ENCODE measurements around the gene MXRA7.
A peak's percentile ranks its signal among the peaks of the same experiment; 100 is the strongest.
"Not testable (repeated sequence)": the region's sequence is repeated elsewhere in the genome, so short reads cannot be mapped to it uniquely, and the experiment has no call there.

The MXRA7 gene

DNA sequence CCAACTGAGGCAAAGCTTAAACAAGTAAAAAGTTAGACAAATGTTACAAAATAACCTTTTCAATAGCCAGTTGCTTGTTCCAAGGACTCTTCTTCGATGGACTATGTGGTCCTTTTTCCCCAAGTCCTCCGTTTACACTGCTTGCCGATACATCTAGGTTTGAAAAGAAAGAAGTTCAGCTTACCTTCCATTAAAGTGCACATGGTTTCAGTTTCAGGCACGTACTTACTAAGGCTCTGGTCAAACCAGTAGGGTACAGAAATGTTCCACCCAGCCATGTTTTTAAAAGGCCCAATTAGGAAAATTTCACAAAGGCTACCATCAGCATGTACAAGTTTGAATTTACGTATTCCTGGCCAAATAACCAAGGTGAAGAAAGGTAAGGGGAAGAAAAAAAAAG, 24.2 kb upstream of the MXRA7 start:
- peak; percentile 25 for DNase-seq

DNA sequence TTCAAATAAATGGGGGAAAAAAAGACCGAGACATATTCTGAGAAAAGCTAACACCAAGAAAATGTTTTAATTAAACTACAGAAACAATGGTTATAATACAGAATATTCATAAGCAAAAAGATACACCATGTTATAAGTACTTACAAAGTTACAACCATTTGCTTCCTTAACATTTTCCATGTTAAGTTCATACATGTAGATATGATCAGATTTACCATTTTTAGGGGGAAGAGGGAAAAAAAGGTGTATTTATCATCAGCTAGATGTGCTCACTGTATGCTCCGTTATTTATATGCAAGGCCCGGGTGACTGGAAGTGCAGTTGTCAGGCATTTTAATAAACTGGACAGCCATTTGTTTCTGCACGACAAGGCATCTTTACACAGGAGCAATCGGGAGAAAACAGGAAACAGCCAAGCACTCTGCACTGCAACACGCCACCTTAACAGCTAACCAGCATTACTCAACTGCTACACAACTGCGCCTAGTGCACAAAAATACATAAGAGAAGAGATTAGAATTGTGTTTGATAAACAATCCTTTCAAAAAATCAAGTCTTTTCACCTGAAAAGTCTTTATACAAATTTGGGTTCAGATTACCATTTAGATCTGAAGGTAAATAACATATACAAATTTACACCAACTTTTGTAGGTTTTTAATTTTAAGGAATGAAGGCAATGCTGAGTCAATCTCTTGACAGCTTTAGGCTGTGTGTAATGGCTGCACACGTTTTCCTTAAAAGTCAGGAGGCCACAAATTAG, 23.5 kb upstream of the MXRA7 start:
- DNase-seq, result peak; percentile 25

- no peak for DNase-seq
Measured at GRCh38 chr17:76733618-76733957, 22.8 kb upstream of the MXRA7 start.

- DNase-seq, result no peak
Measured at GRCh38 chr17:76732734-76733617, 22.2 kb upstream of the MXRA7 start.

GRCh38 chr17:76731800-76732733, 21.3 kb upstream of the MXRA7 start:
- not testable (repeated sequence) for DNase-seq

DNA sequence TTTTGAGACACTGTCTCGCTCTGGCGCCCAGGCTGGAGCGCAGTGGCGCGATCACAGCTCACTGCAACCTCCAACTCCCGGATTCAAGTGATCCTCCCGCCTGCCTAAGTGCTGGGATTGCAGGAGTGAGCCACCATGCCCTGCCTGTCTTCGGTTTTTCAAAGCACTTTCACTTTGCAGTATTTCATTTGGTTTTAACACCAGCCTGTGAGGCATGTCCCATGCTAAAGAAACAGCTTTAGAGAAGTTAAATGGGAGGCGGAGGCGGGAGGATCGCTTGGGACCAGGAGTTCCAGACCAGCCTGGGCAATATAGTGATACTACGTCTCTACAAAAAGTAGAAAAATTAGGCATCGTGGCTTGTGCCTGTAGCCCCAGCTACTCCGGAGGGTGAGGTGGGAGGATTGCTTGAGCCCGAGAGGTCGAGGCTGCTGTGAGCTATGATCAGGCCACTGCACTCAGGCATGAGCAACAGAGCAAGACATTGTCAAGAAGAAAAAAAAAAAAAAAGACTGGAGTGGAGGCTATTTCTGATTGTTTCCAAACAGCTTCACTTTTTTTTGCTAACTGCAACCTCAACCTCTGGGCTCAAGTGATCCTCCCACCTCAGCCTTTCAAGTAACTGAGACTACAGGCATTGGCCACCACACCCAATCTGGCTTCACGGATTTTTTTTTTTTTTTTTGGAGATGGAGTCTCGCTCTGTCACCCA, 17.1 kb upstream of the MXRA7 start:
- DNase-seq, result no peak

DNA sequence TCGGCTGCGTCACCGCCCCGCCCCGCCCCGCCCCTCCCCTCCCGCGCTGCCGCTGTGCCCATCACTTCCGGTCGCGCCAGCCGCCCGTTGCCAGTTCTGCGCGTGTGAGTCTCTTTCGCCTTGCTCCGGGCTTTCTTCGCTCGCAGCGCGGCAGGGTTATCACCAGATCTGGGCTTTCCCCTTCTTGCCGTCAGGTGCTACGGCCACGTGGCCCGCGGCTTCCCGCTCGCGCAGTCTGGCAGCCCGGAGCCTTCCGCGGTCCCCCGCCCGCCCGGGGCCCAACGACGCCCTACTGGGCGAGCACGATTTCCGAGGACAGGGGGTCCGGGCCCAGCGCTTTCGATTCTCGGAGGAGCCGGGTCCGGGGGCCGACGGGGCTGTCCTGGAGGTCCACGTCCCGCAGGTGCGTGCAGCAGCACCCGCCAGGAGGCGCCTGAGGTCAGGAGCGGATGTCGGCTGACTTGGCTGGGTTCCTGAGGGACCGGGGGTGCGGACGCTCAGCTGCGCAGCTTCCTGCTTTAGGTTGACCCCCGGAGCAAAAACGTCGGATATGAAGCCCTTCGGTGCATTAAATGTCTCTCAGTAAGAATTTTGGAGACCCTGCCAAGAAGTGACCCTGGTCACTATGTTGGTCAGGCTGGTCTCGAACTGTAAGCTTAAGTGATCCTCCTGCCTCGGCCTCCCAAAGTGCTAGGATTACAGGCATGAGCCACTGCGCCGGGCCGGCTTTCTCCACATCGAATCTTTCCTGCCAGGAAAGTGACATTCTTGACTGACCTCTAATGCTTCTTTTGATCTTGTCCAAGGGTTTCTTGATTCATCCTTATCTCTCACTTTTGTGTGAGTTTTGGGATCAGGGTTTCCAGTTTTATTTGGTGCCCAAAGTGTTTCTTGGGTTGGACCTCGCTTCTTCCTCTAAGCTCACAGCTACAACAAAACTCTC, 16.3 kb upstream of the MXRA7 start, which contains the start of gene METTL23:
Gene METTL23, plus strand, starts transcription at position 64 of the 943 bp plus-strand sequence. CDS start 2,872 bp downstream, outside the sequence.
- peak; percentile 78 for DNase-seq

- DNase-seq, result peak; percentile 97
Measured at GRCh38 chr17:76726231-76726775, 15.5 kb upstream of the MXRA7 start, which contains the start of gene JMJD6. TSS of gene JMJD6 (minus strand) at chr17:76726606. CDS start at chr17:76726475, 131 bp downstream.

DNA sequence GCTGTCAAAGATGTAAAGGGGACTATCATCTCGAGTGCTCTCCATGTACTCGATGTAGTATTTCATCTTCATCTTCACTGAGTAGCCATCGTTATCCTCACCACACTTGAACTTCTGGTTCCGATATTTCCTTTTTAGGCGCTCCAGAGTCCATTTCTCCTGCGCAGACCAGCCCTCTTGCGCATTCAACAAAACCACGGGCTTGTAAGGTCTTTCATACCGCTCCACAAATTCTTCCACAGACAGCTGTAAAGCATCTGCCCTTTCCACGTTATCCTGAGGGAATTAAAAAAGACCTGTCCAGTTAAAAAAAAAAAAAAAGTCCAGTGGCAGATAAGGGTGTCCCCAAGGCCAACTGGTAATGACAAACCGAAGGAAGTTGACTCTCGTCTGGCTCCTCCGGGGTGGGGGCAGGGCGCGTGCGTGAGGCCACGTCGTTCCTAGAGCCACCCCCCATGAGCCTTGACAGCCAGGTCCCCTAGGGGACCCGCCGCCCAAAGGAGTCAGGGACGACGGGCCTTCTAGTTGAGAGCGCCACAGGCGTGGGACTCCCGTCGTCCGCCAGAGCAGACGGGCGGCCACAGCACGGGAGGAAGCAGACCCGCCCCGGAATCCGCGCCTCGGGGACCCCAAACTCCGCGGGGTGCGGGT, 14.9 kb upstream of the MXRA7 start:
- DNase-seq, result peak; percentile 59

GRCh38 chr17:76723812-76724211, 13.0 kb upstream of the MXRA7 start:
- DNase-seq, result no peak

- DNase-seq, result not testable (repeated sequence)
Measured at GRCh38 chr17:76722977-76723376, 12.2 kb upstream of the MXRA7 start.

GRCh38 chr17:76722279-76722678, 11.5 kb upstream of the MXRA7 start:
- no peak for DNase-seq

- DNase-seq, result no peak
Measured at GRCh38 chr17:76721463-76721862, 10.7 kb upstream of the MXRA7 start.

DNA sequence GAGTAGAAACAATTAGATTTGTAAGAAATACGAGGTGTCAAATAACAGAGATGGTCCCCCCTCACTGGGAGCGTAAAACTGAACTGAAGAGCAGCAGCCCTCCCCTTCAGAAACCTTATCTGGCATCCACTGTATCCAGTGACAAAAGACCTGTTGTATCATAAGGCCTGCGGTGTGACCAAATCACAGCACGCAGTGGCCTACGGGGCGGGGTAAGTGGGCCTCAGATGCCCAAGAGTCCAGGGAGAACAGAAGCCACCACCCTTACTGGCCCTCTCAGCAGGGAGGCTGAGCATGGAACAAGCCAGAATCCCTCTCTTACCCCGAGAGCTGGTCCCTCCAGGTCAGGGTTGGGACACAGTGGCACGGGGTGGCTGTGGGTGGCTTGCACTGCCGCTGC, 10.2 kb upstream of the MXRA7 start:
- no peak for DNase-seq

DNA sequence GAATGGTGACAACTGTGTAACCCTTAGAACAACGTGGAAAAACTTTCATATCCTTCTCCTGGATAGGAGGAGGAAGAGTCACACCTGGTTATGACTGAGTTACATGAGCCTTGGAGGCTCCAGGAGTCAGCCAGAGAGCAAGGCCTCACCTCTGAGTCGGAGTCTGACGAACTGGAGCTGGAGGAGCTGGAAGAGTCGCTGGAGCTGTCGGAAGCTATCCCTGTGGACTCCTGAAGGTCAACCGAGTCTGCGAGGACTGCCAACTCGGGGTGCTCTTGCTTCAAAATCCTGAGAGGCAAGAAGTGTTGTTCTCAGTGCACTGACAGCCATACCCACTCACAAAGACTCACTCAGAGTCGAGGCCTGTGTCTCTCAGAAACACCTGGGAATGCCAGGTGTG, 9.4 kb upstream of the MXRA7 start:
- DNase-seq, result no peak

GRCh38 chr17:76718516-76718915, 7.8 kb upstream of the MXRA7 start:
- no peak for DNase-seq

DNA sequence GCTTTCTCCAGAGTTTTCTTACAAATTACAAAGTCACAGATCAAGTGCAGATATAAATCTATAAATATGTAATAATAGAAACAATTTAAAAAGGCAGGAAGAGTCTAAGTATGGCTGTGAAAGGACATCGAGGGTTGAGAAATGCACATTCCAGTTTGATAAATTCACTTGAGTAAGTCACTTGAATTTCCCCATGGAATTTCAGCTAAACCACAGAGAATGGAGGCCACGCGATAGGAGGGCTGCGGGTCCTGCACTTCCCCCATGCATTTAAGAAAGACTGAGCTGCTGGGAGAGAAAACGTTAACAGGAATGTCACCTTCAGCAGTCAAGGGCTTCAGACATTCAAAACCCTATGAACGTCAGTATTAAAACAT, 6.1 kb upstream of the MXRA7 start:
- peak; percentile 95 for DNase-seq

DNA sequence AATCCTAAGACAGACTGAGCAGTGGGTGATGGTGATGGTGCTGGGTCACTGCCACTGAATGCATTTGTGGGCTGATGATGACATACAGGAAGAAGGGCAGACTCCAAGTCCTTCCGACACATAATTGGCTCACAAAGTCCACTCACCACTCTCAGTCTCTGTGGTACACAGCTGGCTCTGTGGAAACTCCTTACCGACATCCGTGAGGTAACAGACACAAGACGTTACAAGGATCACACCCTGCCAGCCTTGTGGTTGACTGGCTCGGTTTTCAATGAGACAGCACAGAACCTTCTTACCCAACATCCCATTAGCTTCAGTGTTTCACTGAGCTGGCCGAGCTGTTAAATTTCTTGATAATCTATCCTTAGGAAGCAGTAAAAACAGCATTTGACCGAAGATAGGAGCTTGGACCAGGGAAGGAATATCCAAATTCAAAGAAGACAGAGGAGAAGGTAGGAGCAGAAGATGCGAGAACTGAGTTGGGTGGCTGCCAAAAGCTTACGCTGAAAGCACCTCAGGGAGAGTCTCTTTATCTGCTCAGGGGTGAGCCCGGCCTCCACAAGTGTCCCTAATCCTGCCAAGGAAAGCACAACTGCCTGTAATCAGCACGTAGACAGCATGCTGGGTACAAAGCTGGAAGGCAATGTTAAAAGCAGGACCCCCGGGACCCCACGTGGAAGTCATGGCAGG, 5.5 kb upstream of the MXRA7 start:
- DNase-seq, result peak; percentile 98

DNA sequence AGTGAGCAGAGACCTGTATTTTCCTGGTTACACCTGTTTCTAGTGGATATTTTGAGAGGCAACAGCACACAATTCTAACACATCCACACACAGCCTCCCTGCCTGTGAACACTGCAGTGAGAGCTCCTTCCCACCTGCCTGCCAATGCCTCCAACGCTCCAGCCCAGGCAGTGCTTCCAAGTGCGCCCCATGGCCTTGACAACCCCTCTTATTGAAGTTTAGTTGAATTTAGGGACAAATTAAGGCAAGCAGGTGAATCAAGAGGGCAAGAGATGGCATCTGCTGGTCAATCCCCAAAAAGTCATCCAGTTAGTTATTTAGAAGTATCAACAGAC, 4.7 kb upstream of the MXRA7 start:
- DNase-seq, result no peak

Measured in fibroblast of skin of right biceps (primary cell).